Body of pancreas (tissue), 4 donors: ENCODE measurements around the gene NT5C2. TPM values are rescaled to one million over a fixed set of nuclear protein-coding genes. Genes with fewer than 3 reads are reported as not detected.

Experiments
- ATAC-seq: fragments of 150-250 bp; one replicate; pipeline ENCODE4 v1.9.1; 2016
- DNase-seq, 4 donors: peaks; one replicate each; pipeline ENCODE4 v3.0.0-alpha.2; 2019
- H3K27ac ChIP-seq, 4 donors: fragments of 200-600 bp; sonication (generic); 1 replicate in 3 of 4; 2 replicates in 1 of 4; pipeline versions ENCODE4 v1.5.1 to v1.6.1; 2016 to 2019; ENCODE audit warnings: mild to moderate bottlenecking in 1 of 4, mixed read lengths in 1 of 4, moderate library complexity in 1 of 4
- H3K27me3 ChIP-seq, 2 donors: fragments of 200-600 bp; sonication (generic); one replicate each; pipeline ENCODE4 v1.6.0; 2016; ENCODE audit warnings: mild to moderate bottlenecking in 1 of 2
- H3K36me3 ChIP-seq, 2 donors: fragments of 200-600 bp; sonication (generic); replicated peaks in 1 of 2; 2 replicates each; pipeline ENCODE4 v1.5.1; 2016; ENCODE audit warnings: low read depth in 2 of 2; ENCODE audit not compliant: insufficient read depth in 1 of 2
- H3K4me1 ChIP-seq: fragments of 200-600 bp; sonication (generic); one replicate; pipeline ENCODE4 v1.6.0; 2016
- H3K4me3 ChIP-seq, 2 donors: fragments of 200-600 bp; sonication (generic); 1 replicate in 1 of 2; 2 replicates in 1 of 2; pipeline ENCODE4 v1.5.1; 2016 to 2019
- H3K9me3 ChIP-seq, 3 donors: fragments of 200-600 bp; sonication (generic); 1 replicate in 2 of 3; 2 replicates in 1 of 3; pipeline ENCODE4 v1.5.1; 2016
- POLR2A ChIP-seq, 3 donors: fragments of 450-650 bp; IDR thresholded peaks; one replicate each; pipeline ENCODE4 v1.6.1; 2016; ENCODE audit warnings: antibody characterized with exemption in 3 of 3, mild to moderate bottlenecking in 2 of 3
- WGBS, 2 donors: methylation state at CpG; one replicate each; pipeline ENCODE4 v1.1.5; 2017; 5-methylcytosine and 5-hydroxymethylcytosine counted together
- intact Hi-C: fragments of 100-400 bp; cut with DNase I; formaldehyde crosslinking; loops from one replicate; pipeline ENCODE4 v1.15.1; 2023
- total RNA-seq, 2 donors: library from RNA; depleted of rRNA; stranded (reverse); fragments of >200 nt; gene quantifications; one replicate each; pipeline ENCODE4 v1.1.0, GENCODE V29; 2016
- TF ChIP-seq, protein P1 (sequence below), 7 experiments: fragments of 450-650 bp in 4 of 7; fragments of 200-600 bp in 3 of 7; sonication (generic) in 3 of 7; IDR thresholded peaks; one replicate each; pipeline ENCODE4 v1.5.1; 2016 to 2019; ENCODE audit warnings: antibody characterized with exemption in 7 of 7

NT5C2 gene
- total RNA-seq, 2 donors from 2014 or later, result 32.0 to 43.1 TPM

- intact Hi-C loops, result no loop called here
- Histone ChIP-seq H3K36me3 (peaks cover 0 to 5% of the 10 kb centered on the region in 2 donors), H3K27me3 (no peaks in the 10 kb centered on the region), H3K4me1 (peaks cover 5% of the 10 kb centered on the region), H3K4me3 (no peak overlapping the region), H3K27ac (no peak overlapping the region), H3K9me3 (no peaks in the 10 kb centered on the region)
- DNase-seq (no peak), ATAC-seq (no peak)
- 89 to 93% methylated on average over 7 of the region's 7 CpGs for WGBS, 2 donors
- TF ChIP-seq POLR2A (IDR thresholded peaks at IDR 0.05), result no peak
- TF ChIP-seq, protein P1, sequence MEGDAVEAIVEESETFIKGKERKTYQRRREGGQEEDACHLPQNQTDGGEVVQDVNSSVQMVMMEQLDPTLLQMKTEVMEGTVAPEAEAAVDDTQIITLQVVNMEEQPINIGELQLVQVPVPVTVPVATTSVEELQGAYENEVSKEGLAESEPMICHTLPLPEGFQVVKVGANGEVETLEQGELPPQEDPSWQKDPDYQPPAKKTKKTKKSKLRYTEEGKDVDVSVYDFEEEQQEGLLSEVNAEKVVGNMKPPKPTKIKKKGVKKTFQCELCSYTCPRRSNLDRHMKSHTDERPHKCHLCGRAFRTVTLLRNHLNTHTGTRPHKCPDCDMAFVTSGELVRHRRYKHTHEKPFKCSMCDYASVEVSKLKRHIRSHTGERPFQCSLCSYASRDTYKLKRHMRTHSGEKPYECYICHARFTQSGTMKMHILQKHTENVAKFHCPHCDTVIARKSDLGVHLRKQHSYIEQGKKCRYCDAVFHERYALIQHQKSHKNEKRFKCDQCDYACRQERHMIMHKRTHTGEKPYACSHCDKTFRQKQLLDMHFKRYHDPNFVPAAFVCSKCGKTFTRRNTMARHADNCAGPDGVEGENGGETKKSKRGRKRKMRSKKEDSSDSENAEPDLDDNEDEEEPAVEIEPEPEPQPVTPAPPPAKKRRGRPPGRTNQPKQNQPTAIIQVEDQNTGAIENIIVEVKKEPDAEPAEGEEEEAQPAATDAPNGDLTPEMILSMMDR (IDR thresholded peaks at IDR 0.05), result no peak
These were observed 109.7 kb downstream of the NT5C2 start for GRCh38 chr10:103083266-103083976.

GRCh38 chr10:103082683-103083082, 110.4 kb downstream of the NT5C2 start:
- peaks cover 0 to 5% of the 10 kb centered on the region in 2 donors for H3K36me3 ChIP-seq
- TF ChIP-seq, protein P1 (IDR thresholded peaks at IDR 0.05), result no peak
- TF ChIP-seq POLR2A (IDR thresholded peaks at IDR 0.05), result no peak
- ATAC-seq (no peak), DNase-seq (no peak)
- H3K27ac ChIP-seq, result no peak overlapping the region
- no peaks in the 10 kb centered on the region for H3K9me3 ChIP-seq
- intact Hi-C loops, result no loop called here
- no peaks in the 10 kb centered on the region for H3K27me3 ChIP-seq
- no peak overlapping the region for H3K4me3 ChIP-seq
- peaks cover 11% of the 10 kb centered on the region for H3K4me1 ChIP-seq
- 100% methylated on average over 1 of the region's 1 CpG for WGBS, 2 donors

GRCh38 chr10:103080891-103081581, 112.0 kb downstream of the NT5C2 start:
- TF ChIP-seq, protein P1 (IDR thresholded peaks at IDR 0.05), result no peak
- no peak for TF ChIP-seq POLR2A (IDR thresholded peaks at IDR 0.05)
- intact Hi-C loops, result no loop called here
- WGBS, 2 donors, result 88 to 90% methylated on average over 1 to 4 of the region's 4 CpGs
- no peaks in the 10 kb centered on the region for H3K27me3 ChIP-seq
- no peak for ATAC-seq
- no peak overlapping the region for H3K27ac ChIP-seq
- H3K4me1 ChIP-seq, result peaks cover 19% of the 10 kb centered on the region
- no peaks in the 10 kb centered on the region for H3K9me3 ChIP-seq
- no peak for DNase-seq
- H3K36me3 ChIP-seq, result peaks cover 0 to 3% of the 10 kb centered on the region in 2 donors
- no peak overlapping the region for H3K4me3 ChIP-seq

GRCh38 chr10:103079946-103080345, 113.1 kb downstream of the NT5C2 start:
- H3K36me3 ChIP-seq, result peaks cover 0 to 3% of the 10 kb centered on the region in 2 donors
- WGBS, 2 donors, result 85 to 90% methylated on average over 8 to 11 of the region's 11 CpGs
- H3K27me3 ChIP-seq, result no peaks in the 10 kb centered on the region
- no peaks in the 10 kb centered on the region for H3K9me3 ChIP-seq
- no peak overlapping the region for H3K4me3 ChIP-seq
- DNase-seq (no peak), ATAC-seq (no peak)
- TF ChIP-seq, protein P1 (IDR thresholded peaks at IDR 0.05), result no peak
- TF ChIP-seq POLR2A (IDR thresholded peaks at IDR 0.05), result no peak
- peaks cover 19% of the 10 kb centered on the region for H3K4me1 ChIP-seq
- H3K27ac ChIP-seq, result no peak overlapping the region
- intact Hi-C loops, result no loop called here
